ENCODE measurements around the gene PLPP3.

Gene PLPP3

GRCh38 chr1:56537660-56538059, 41.7 kb downstream of the PLPP3 start:
- ChIA-PET POLR2A (no interaction called here), CTCF (no interaction called here)
- H3K27ac ChIP-seq (ENCODE audit: extremely low read depth, low read depth, low read length) = no peak overlapping the region
- no peaks in the 10 kb centered on the region for H3K9me3 ChIP-seq (ENCODE audit: control insufficient read depth, insufficient read depth, low read depth, low read length)
- no peak overlapping the region for H3K4me3 ChIP-seq (ENCODE audit: low read depth, low read length)
- peaks cover 7% of the 10 kb centered on the region for H3K4me1 ChIP-seq (ENCODE audit: control insufficient read depth, insufficient read depth, low read length)
- no peak for TF ChIP-seq ZFHX2 (tag by site-specific recombination; conservative IDR thresholded peaks at IDR 0.05)
- no peak for TF ChIP-seq ZNF214 (tag by site-specific recombination; IDR thresholded peaks at IDR 0.05; ENCODE audit: borderline replicate concordance)
- TF ChIP-seq ZNF16 (tag by site-specific recombination; IDR thresholded peaks at IDR 0.05; ENCODE audit: low read depth) = no peak
- TF ChIP-seq HOXD13 (CRISPR knock-in tag; IDR thresholded peaks at IDR 0.05; ENCODE audit: borderline replicate concordance) = no peak
- TF ChIP-seq BCL11B (tag by site-specific recombination; IDR thresholded peaks at IDR 0.05; ENCODE audit: low read depth) = no peak
- TF ChIP-seq ZBTB44 (tag by site-specific recombination; IDR thresholded peaks at IDR 0.05) = no peak
- no peak for TF ChIP-seq ZNF354C (tag by site-specific recombination; IDR thresholded peaks at IDR 0.05; ENCODE audit: borderline replicate concordance, low read depth)
- TF ChIP-seq ZNF280D (tag by site-specific recombination; IDR thresholded peaks at IDR 0.05) = no peak
- no peak for TF ChIP-seq CTCF (tag by site-specific recombination; IDR thresholded peaks at IDR 0.05)
- no peak for TF ChIP-seq KLF17 (tag by site-specific recombination; IDR thresholded peaks at IDR 0.05)
- TF ChIP-seq ZNF423 (tag by site-specific recombination; IDR thresholded peaks at IDR 0.05) = no peak
- TF ChIP-seq ZNF10 (tag by site-specific recombination; IDR thresholded peaks at IDR 0.05) = no peak
- no peak for TF ChIP-seq ZNF513 (tag by site-specific recombination; IDR thresholded peaks at IDR 0.05)
- no peak for TF ChIP-seq SCRT2 (tag by site-specific recombination; IDR thresholded peaks at IDR 0.05)
- TF ChIP-seq PATZ1 (tag by site-specific recombination; IDR thresholded peaks at IDR 0.05) = no peak
- peaks cover 0 to 15% of the 10 kb centered on the region in 2 experiments; a peak in 1 of 3 replicates for H3K36me3 ChIP-seq (ENCODE audit: control insufficient read depth in 2 of 2, insufficient read depth in 1 of 2, low read length in 2 of 2)

All from HEK293 (cell line).